Tibial artery (tissue), 4 donors: ENCODE data around the gene SATL1.

ENCODE experiments used
- DNase-seq, 2 donors: peaks; one replicate each; pipeline ENCODE4 v3.0.0-alpha.2; 2019
- H3K27ac ChIP-seq, 2 donors: fragments of 200-600 bp; sonication (generic) in 1 of 2; 1 replicate in 1 of 2; 2 replicates in 1 of 2; pipeline ENCODE4 v1.5.1; 2018 to 2019; ENCODE audit warnings: mild to moderate bottlenecking in 1 of 2
- H3K27me3 ChIP-seq, 2 donors: fragments of 200-600 bp; sonication (generic) in 1 of 2; one replicate each; pipeline versions ENCODE4 v1.5.1 to v1.6.0; 2016 to 2019
- H3K36me3 ChIP-seq, 3 donors: fragments of 200-600 bp; sonication (generic) in 2 of 3; one replicate each; pipeline ENCODE4 v1.5.1; 2016 to 2019; ENCODE audit warnings: mild to moderate bottlenecking in 2 of 3
- H3K4me1 ChIP-seq, 4 donors: fragments of 200-600 bp; sonication (generic) in 2 of 4; 1 replicate in 3 of 4; 2 replicates in 1 of 4; pipeline ENCODE4 v1.5.1; 2016 to 2019
- H3K4me3 ChIP-seq, 2 donors: fragments of 200-600 bp; sonication (generic) in 1 of 2; 1 replicate in 1 of 2; 2 replicates in 1 of 2; pipeline ENCODE4 v1.5.1; 2018 to 2019; ENCODE audit warnings: mild to moderate bottlenecking in 2 of 2
- H3K9me3 ChIP-seq, 3 donors: fragments of 200-600 bp; sonication (generic) in 1 of 3; one replicate each; pipeline ENCODE4 v1.5.1; 2016 to 2019
- CTCF ChIP-seq, 2 experiments: fragments of 200-600 bp in 1 of 2; fragments of 450-650 bp in 1 of 2; IDR thresholded peaks; one replicate each; pipeline ENCODE4 v1.5.1; 2017 to 2019; ENCODE audit warnings: antibody characterized with exemption in 2 of 2, mild to moderate bottlenecking in 1 of 2, moderate library complexity in 1 of 2
- intact Hi-C: fragments of 100-400 bp; cut with DNase I; formaldehyde crosslinking; loops from one replicate; pipeline ENCODE4 v1.15.0; 2023; ENCODE audit warnings: low total_unique reads

The SATL1 gene

GRCh38 chrX:85223359-85223758 lies 20.2 kb downstream of the SATL1 start:
- TF ChIP-seq CTCF (IDR thresholded peaks at IDR 0.05), result no peak
- intact Hi-C loops, result no loop called here
- no peak overlapping the region for H3K4me3 ChIP-seq
- no peaks in the 10 kb centered on the region for H3K27me3 ChIP-seq
- H3K4me1 ChIP-seq, result no peaks in the 10 kb centered on the region
- H3K27ac ChIP-seq, result no peak overlapping the region
- no peaks in the 10 kb centered on the region for H3K36me3 ChIP-seq
- no peaks in the 10 kb centered on the region for H3K9me3 ChIP-seq
- no peak for DNase-seq

GRCh38 chrX:85221361-85221760 lies 22.2 kb downstream of the SATL1 start:
- no peak for DNase-seq
- no peak for TF ChIP-seq CTCF (IDR thresholded peaks at IDR 0.05)
- intact Hi-C loops, result no loop called here

GRCh38 chrX:85215946-85216345 lies 27.6 kb downstream of the SATL1 start:
- no peak for DNase-seq
- Histone ChIP-seq H3K36me3 (no peaks in the 10 kb centered on the region), H3K27me3 (no peaks in the 10 kb centered on the region), H3K4me3 (no peak overlapping the region), H3K4me1 (no peaks in the 10 kb centered on the region), H3K27ac (no peak overlapping the region), H3K9me3 (no peaks in the 10 kb centered on the region)
- intact Hi-C loops, result no loop called here
- TF ChIP-seq CTCF (IDR thresholded peaks at IDR 0.05), result no peak

More at GRCh38 chrX:85221361-85221760, 22.2 kb downstream of the SATL1 start:
- Histone ChIP-seq H3K4me3 (no peak overlapping the region), H3K9me3 (no peaks in the 10 kb centered on the region), H3K4me1 (no peaks in the 10 kb centered on the region), H3K27ac (no peak overlapping the region), H3K36me3 (no peaks in the 10 kb centered on the region), H3K27me3 (no peaks in the 10 kb centered on the region)

GRCh38 chrX:85213792-85214530 lies 29.6 kb downstream of the SATL1 start:
- H3K36me3 ChIP-seq, result no peaks in the 10 kb centered on the region
- no peak for DNase-seq
- H3K4me3 ChIP-seq, result no peak overlapping the region
- no peak for TF ChIP-seq CTCF (IDR thresholded peaks at IDR 0.05)
- intact Hi-C loops, result no loop called here
- no peaks in the 10 kb centered on the region for H3K9me3 ChIP-seq
- H3K27ac ChIP-seq, result no peak overlapping the region
- no peaks in the 10 kb centered on the region for H3K4me1 ChIP-seq
- H3K27me3 ChIP-seq, result no peaks in the 10 kb centered on the region

GRCh38 chrX:85203461-85203970 lies 40.1 kb downstream of the SATL1 start:
- intact Hi-C loops, result no loop called here
- H3K4me1 ChIP-seq, result no peaks in the 10 kb centered on the region
- no peaks in the 10 kb centered on the region for H3K36me3 ChIP-seq
- no peaks in the 10 kb centered on the region for H3K27me3 ChIP-seq
- H3K9me3 ChIP-seq, result no peaks in the 10 kb centered on the region
- H3K27ac ChIP-seq, result no peak overlapping the region
- no peak overlapping the region for H3K4me3 ChIP-seq
- no peak for TF ChIP-seq CTCF (IDR thresholded peaks at IDR 0.05)
- DNase-seq, result no peak
